Eye (tissue), 1 donor: Measurements from ENCODE around the gene SIN3B.
"Not testable (repeated sequence)": the region's sequence is repeated elsewhere in the genome, so short reads cannot be mapped to it uniquely, and the experiment has no call there.

Source experiments
- DNase-seq: peaks from one replicate; pipeline ENCODE4 v3.0.0-alpha.2; 2015

Gene SIN3B, protein sequence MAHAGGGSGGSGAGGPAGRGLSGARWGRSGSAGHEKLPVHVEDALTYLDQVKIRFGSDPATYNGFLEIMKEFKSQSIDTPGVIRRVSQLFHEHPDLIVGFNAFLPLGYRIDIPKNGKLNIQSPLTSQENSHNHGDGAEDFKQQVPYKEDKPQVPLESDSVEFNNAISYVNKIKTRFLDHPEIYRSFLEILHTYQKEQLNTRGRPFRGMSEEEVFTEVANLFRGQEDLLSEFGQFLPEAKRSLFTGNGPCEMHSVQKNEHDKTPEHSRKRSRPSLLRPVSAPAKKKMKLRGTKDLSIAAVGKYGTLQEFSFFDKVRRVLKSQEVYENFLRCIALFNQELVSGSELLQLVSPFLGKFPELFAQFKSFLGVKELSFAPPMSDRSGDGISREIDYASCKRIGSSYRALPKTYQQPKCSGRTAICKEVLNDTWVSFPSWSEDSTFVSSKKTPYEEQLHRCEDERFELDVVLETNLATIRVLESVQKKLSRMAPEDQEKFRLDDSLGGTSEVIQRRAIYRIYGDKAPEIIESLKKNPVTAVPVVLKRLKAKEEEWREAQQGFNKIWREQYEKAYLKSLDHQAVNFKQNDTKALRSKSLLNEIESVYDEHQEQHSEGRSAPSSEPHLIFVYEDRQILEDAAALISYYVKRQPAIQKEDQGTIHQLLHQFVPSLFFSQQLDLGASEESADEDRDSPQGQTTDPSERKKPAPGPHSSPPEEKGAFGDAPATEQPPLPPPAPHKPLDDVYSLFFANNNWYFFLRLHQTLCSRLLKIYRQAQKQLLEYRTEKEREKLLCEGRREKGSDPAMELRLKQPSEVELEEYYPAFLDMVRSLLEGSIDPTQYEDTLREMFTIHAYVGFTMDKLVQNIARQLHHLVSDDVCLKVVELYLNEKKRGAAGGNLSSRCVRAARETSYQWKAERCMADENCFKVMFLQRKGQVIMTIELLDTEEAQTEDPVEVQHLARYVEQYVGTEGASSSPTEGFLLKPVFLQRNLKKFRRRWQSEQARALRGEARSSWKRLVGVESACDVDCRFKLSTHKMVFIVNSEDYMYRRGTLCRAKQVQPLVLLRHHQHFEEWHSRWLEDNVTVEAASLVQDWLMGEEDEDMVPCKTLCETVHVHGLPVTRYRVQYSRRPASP

DNA sequence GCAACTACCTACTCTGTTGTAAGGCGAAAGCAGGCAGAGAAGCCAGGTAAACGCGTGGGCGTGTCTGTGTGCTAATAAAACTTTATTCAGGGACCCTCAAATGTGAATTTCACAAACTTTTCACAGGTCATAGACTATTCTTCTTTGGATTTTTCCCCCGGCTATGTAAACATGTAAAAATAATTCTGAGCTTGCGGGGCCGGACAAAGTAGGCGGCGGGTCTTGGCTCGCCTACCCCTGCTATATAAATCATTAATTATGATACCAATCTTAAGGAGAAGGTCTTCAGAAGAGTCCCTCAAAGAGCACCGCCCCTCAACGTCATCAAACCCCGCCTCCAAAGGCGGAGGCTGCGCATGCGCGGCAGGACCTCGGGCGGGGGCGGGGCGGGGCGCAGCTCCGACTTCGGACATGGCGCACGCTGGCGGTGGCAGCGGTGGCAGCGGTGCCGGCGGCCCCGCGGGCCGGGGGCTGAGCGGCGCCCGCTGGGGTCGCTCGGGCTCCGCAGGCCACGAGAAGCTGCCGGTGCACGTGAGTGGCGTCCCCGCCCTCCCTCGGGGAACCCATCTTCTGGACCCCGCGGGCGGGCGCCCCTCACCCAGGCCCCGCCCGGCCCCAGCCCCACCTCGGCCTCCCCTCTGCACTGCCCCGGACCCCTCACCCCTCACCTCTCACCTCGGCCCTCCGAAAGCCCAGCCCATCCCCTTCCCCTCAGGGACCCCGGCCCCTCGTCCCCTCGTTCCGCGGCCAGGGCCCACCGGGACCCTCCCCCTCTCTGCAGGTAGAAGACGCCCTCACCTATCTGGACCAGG lies at the start of gene SIN3B:
Gene SIN3B (plus strand): TSS at position 389 of the 812 bp plus-strand sequence. CDS start 23 bp downstream, at position 412.
- peak; percentile 97 for DNase-seq

DNA sequence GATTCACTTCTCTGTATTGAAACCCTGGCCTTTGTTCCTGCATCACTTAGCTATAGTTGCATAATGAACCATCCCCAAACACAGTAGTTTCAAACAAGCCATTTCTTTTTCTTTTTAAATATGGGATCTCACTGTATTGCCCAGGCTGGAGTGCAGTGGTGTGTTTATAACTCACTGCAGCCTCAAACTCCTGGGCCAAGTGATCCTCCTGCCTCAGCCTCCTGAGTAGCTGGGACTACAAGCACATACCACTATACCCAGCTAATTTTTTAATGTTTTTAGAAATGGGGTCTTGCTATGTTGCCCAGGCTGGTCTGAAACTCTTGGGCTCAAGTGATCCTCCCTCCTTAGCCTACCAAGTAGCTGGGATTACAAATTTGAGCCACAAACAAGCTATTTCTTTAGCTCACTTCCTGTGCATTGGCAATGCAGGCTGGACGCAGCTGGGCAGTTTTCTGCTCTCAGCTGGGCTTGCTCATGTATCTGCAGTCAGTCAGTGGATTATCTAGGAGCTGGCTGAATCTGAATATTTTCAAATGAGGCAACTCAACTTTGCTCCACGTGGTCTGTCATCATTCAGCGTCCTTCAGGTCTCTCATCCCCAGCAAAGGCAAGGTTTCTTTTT lies 49.5 kb upstream of the SIN3B start:
- DNase-seq, result no peak

GRCh38 chr19:16782719-16783118 lies 46.5 kb upstream of the SIN3B start:
- DNase-seq, result no peak

DNA sequence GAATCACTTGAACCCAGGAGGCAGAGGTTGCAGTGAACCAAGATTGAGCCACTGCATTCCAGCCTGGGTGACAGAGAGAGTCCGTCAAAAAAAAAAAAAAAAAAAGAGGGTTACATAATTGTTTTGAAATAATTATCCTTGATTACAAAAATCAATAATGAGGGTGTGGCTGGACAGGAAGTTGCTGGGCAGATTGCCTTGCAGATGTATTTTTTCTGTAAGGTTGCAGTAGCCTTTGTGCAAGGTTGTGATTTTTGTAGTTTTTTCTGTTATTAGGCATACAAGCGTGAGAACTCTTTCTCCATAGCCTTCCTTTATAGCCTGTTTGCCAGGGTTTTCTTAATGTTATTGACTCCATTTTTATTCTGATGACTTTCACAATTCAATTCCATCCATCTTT lies 40.7 kb upstream of the SIN3B start:
- DNase-seq, result no peak

GRCh38 chr19:16789238-16789637 lies 40.0 kb upstream of the SIN3B start:
- no peak for DNase-seq

GRCh38 chr19:16790051-16790450 lies 39.1 kb upstream of the SIN3B start:
- no peak for DNase-seq

- no peak for DNase-seq
These were observed 37.3 kb upstream of the SIN3B start for GRCh38 chr19:16791942-16792341.

DNA sequence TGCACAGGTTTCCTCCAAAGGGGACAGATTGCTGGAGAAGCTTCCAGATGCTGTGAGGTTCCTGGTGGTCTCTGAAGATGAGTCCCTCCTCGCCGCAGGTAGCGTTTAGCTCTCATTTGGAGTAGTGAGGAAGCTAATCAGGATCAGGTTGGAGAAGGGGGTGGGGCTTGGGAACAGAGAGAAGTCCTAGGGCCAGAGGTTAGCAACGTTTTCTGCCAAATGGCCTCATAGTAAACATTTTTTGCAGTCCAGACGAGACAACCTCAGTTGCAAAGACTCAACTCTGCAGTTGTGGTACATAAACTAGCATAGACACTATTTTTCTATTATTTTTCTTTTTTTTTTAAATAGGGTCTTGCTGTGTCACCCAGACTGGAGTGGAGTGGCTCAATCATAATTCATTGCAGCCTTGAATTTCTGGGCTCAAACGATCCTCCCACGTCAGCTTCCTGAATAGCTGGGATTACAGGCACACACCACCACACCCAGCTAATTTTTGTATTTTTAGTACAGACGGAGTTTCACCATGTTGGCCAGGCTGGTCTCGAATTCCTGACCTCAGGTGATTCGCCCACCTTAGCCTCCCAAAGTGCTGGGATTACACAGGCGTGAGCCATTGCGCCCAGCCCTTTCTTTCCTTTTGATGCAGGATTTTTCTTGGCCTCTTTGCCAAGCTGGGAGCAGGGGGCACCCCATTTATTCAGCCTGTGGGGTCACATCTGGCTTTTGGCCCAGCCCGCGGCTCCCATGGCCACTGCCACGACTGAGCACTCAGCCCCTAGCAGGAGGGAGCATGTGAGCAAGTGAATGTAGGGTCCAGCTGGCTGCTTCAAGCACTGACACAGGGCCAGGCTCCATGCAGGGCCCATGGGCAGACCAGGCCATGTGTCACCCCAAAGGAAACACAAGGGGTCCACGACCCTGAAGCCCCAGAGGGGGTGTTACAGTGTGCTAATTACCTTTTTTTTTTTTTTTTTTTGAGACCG lies 34.4 kb upstream of the SIN3B start:
- no peak for DNase-seq

DNA sequence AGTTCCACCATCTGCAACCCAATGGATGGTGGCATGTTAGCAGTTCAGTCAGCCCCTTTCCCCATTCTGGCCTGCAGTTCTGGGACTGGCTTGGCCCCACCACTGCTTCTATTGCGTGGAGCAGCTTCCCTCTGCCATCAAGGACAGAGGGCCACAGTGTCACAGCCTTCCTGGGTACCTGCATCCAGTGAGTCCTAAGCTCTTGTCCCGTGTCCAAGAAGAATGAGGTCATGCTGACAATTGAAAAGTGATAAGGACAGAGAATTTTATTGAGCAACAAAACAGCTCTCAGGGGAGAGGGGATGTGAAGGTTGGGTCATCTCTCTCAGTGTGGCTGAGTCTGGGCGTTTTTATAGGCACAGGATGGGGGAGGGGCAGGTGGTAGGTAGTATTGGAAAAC lies 33.5 kb upstream of the SIN3B start:
- DNase-seq, result no peak

GRCh38 chr19:16797876-16798275 lies 31.3 kb upstream of the SIN3B start:
- DNase-seq, result no peak

DNA sequence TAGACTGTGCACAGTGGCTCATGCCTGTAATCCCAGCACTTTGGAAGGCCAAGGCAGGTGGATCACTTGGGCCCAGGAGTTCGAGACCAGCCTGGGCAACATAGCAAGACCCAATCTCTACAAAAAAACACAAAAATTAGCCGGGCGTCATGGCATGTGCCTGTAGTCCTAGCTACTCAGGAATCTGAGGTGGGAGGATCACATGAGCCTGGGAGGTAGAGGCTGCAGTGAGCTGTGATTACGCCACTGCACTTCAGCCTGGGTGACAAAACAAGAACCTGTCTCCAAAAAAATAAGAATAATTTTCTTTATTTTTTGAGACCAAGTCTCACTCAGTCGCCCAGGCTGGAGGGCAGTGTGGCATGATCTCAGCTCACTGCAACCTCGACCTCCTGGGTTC lies 30.9 kb upstream of the SIN3B start:
- not testable (repeated sequence) for DNase-seq

GRCh38 chr19:16799740-16800139 lies 29.5 kb upstream of the SIN3B start:
- no peak for DNase-seq

DNA sequence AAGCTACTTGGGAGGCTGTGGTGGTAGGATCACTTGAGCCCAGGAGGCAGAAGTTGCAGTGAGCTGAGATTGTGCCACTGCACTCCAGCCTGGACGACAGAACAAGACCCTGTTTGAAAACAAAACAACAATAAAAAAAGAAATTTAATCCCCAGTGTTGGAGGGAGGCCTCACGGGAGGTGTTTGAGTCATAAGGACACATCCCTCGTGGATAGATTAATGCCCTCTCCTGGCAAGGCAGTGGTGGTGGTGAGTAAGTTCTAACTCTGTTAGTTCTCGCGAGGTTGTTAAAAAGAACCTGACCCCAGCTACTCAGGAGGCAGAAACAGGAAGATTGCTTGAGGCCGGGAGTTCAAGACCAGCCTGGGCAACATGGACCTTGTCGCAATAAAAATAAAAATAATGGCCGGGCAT lies 27.6 kb upstream of the SIN3B start:
- no peak for DNase-seq

- no peak for DNase-seq
These were observed 25.0 kb upstream of the SIN3B start for GRCh38 chr19:16804176-16804575.

DNA sequence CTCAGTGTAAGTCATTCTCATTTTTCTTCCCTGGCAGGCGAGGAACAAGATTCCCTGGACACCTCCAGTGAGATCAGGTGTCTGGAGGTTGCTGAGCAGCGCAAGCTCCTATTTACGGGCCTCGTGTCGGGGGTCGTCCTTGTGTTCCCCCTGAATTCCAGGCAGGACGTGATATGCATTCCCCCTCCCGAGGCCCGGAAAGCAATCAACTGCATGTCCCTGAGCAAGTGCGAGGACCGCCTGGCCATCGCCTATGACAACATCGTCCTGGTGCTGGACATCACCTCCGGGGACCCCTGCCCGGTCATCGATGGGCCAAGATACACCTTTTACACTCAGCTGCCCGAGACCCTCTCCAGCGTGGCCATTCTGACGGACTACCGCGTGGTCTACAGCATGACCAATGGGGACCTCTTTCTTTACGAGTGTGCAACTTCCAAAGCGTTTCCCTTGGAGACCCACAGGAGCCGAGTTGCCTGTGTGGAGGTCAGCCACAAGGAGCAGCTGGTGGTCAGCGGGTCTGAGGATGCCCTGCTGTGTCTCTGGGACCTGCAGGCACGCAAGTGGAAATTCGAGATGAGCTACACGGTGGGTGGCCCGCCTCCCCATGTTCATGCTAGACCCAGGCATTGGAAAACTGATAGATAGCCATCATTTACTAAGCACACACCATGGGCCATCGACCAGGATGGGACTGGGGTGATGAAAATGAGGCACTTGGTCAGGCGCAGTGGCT lies 21.5 kb upstream of the SIN3B start:
- DNase-seq, result no peak

- DNase-seq, result peak; percentile 37
These were observed 14.6 kb upstream of the SIN3B start for GRCh38 chr19:16814526-16815100.

- DNase-seq, result no peak
These were observed 9.1 kb upstream of the SIN3B start for GRCh38 chr19:16820056-16820455.

- no peak for DNase-seq
These were observed 8.1 kb upstream of the SIN3B start for GRCh38 chr19:16821081-16821480.

- DNase-seq, result no peak
These were observed 6.5 kb upstream of the SIN3B start for GRCh38 chr19:16822648-16823047.
